Fibroblast of lung (primary cell): Measurements from ENCODE around the gene BMP7.

Source experiments
- CTCF ChIP-seq, 2 donors: IDR thresholded peaks in 1 of 2; conservative IDR thresholded peaks in 1 of 2; 1 replicate in 1 of 2; 2 replicates in 1 of 2; pipeline ENCODE4 v1.5.1; 2011 to 2012; ENCODE audit warnings: low read length in 2 of 2, control low read depth in 1 of 2, inconsistent platforms in 1 of 2, low read depth in 1 of 2, mild to moderate bottlenecking in 1 of 2
- EZH2 ChIP-seq: IDR thresholded peaks from 2 replicates; pipeline ENCODE4 v1.5.1; 2012; ENCODE audit warnings: low read length, control low read depth, mild to moderate bottlenecking; ENCODE audit errors: missing control alignments

- TF ChIP-seq CTCF (conservative IDR thresholded peaks at IDR 0.05 in 1 of 2, IDR thresholded peaks at IDR 0.05 in 1 of 2; ENCODE audit: low read depth in 1 of 2, low read length in 2 of 2) (no peak), EZH2 (no peak)
These were observed 96.1 kb downstream of the BMP7 start for GRCh38 chr20:57170343-57170742.
